Measurements from ENCODE around the gene XRN2.

Gene XRN2

DNA sequence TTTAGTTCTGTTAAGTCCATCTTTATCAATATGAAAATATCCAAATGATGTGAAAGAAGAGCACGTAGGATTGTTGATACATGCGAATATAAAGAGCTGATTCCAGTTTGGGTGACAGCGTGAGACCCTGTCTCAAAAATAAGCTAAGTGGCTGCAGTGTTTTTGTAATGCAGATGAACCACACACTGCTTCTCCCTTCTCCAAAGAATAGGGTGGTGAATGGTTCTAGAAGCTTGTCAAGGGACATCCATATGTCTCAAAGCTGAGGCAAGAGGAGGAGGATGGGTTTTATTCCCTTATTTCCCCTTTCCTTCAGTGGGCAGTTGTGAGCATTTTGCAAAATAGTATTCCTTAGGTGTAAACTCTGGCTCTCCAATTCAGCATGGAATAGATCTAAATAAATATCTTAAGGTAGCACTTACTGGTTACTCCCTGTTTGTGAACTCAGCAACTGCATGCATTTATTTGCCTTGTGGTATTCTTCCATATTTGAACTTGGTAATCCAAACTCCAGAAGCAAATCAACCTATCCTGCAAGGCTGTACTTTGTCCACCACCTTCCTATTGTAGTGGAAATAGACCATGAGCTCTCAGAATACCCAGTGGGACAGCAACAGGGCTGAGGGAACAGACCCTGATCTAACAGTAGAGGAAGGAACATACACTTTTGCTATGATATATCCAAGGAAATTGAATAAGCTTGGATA lies 38.0 kb downstream of the XRN2 start:
- DNase-seq (ENCODE audit: extremely low spot score): no peak
- TF ChIP-seq, protein P1, sequence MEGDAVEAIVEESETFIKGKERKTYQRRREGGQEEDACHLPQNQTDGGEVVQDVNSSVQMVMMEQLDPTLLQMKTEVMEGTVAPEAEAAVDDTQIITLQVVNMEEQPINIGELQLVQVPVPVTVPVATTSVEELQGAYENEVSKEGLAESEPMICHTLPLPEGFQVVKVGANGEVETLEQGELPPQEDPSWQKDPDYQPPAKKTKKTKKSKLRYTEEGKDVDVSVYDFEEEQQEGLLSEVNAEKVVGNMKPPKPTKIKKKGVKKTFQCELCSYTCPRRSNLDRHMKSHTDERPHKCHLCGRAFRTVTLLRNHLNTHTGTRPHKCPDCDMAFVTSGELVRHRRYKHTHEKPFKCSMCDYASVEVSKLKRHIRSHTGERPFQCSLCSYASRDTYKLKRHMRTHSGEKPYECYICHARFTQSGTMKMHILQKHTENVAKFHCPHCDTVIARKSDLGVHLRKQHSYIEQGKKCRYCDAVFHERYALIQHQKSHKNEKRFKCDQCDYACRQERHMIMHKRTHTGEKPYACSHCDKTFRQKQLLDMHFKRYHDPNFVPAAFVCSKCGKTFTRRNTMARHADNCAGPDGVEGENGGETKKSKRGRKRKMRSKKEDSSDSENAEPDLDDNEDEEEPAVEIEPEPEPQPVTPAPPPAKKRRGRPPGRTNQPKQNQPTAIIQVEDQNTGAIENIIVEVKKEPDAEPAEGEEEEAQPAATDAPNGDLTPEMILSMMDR (IDR thresholded peaks at IDR 0.05; ENCODE audit: control extremely low read depth, extremely low read depth, low read depth, missing control alignments): no peak
- ChIA-PET POLR2A (no interaction called here), CTCF (interaction anchor here (1.2 to 1.5 kb wide), 3 partner anchors 12 to 25 kb away, joined by 3 to 4 read pairs (median 3); no protein-coding TSS in a partner anchor)

DNA sequence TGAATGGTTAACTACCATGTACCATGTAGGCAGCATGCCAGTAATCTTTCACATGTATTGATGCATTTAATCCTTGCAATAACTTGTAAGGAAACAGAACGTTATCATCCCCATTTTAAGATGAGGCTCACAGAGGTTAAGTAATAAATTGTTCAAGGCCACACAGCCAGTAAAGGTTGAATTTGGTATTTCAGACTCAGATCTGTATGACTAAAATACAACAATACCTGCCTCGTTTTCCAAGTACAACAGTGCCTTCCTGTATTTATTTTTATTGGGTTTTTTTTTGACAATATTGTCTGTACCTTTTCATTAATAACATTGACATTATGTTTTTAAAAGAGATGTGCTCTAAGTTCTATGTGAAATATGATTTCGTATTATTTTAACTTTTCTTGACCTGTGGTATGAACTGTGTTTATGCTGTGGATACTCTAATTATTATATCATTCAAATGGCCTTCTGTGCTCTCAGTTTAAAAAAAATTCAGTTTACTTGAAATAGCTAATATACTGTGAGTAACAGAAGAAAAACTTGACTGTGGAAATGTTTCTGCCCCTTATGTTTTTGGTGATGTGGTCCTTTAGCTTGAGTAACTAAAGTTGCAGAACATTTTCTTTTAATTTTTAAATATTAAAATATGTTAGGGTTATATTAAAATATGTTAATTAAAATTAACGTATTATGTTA lies 39.7 kb downstream of the XRN2 start:
- CTCF ChIA-PET: interaction anchor here (0.8 to 1.5 kb wide), 3 partner anchors 12 to 108 kb away, joined by 3 to 5 read pairs (median 5); no protein-coding TSS in a partner anchor
- POLR2A ChIA-PET: no interaction called here
- TF ChIP-seq, protein P1 (IDR thresholded peaks at IDR 0.05; ENCODE audit: control extremely low read depth, extremely low read depth, low read depth, missing control alignments): no peak
- no peak for DNase-seq (ENCODE audit: extremely low spot score)

DNA sequence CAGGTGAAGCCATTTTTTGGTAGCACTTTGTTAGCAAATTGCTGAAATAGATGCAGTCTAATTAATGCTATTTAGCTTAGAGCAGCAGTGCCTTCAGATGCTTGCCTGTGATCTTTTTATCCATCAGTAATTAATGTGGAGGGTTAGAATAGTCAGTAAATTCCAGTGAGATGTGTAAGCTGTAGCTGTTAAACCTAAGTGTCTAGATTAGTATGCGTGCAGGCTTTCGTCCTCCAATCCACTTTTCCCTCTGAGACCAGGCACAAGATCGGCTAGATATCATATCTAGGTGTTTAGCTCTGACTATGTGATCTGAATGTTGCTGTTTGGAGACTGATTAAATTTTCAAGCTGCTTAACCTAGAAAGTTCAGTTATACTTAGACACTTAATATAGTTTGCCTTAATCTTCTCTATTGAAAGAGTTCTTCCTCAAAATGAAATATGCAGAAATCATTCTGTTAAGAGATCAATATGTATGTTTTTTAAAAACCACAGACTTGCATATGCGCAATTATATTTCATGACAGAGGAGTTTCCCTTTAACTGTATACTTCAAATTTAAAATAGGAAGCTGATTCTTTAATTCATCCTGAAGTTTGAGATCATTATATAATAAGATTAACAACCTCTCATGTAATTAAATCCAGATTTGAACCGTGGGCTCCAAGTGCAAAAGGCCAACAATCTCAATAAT lies 41.2 kb downstream of the XRN2 start:
- no peak for DNase-seq (ENCODE audit: extremely low spot score)
- ChIA-PET POLR2A (no interaction called here), CTCF (interaction anchor here (0.8 to 2.3 kb wide), 5 partner anchors 9 to 18 kb away, joined by 3 to 8 read pairs (median 4); no protein-coding TSS in a partner anchor)
- TF ChIP-seq, protein P1 (IDR thresholded peaks at IDR 0.05; ENCODE audit: control extremely low read depth, extremely low read depth, low read depth, missing control alignments): no peak

DNA sequence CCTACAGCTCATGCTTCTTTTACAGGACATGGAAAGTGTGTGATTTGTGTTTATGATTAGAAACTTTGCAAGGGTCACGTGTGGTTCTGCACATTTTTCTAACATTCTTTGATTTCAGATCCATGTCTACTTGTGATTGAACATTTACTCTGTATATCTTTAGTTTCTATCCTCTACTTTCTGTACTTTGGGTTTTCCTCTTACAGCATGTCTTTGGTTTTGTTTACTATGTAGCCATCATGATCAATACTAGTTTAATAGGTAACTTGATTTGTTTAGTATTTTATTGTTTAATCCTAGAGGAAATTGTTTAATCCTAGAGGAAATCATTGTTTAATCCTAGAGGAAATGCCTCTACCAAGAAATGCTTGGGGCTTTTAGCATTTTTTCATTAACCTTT lies 41.8 kb downstream of the XRN2 start:
- no peak for DNase-seq (ENCODE audit: extremely low spot score)
- CTCF ChIA-PET: interaction anchor here (0.8 to 2.3 kb wide), 3 partner anchors 8 to 17 kb away, joined by 3 to 8 read pairs (median 3); no protein-coding TSS in a partner anchor
- POLR2A ChIA-PET: no interaction called here
- TF ChIP-seq, protein P1 (IDR thresholded peaks at IDR 0.05; ENCODE audit: control extremely low read depth, extremely low read depth, low read depth, missing control alignments): no peak

DNA sequence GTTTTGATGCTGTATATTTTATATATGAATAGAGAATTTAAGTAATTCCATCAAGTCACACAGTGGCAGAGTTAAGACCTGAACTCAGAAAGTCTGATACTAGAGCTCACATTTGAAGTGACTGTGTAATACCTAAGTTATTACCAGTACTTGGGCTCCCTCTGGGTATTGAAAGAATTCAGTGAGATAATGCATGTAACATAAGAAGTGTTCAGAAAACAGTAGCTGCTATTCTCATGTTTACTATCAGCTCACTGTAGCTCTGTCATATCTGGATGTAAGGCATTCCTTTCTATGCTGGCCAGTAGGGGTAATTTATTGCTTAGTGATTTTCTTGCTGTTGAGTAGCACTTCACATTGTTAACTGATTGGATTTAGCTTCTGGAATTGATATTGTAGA lies 49.6 kb downstream of the XRN2 start:
- TF ChIP-seq, protein P1 (IDR thresholded peaks at IDR 0.05; ENCODE audit: control extremely low read depth, extremely low read depth, low read depth, missing control alignments): no peak
- CTCF ChIA-PET: interaction anchor here (1.0 to 1.7 kb wide), 6 partner anchors 8 to 77 kb away, joined by 3 to 8 read pairs (median 3); no protein-coding TSS in a partner anchor
- POLR2A ChIA-PET: no interaction called here
- DNase-seq (ENCODE audit: extremely low spot score): no peak

DNA sequence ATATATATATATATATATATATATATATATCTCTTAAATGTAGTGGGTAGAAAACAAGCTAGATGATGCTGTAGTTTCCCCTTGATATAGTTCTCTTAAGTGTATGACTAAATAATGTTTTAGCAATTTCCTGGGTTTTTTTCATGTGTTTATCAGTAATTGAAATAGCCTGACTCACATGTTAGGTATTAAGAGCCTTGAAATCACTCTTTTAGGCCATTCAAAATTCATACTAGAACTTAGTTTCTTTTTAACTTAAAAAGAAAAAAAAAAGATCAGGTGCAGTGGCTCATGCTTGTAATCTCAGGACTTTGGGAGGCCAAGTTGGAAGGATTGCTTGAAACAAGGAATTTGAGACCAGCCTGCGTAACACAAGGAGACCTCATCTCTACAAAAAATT lies 50.1 kb downstream of the XRN2 start:
- CTCF ChIA-PET: interaction anchor here (1.0 to 1.7 kb wide), 5 partner anchors 9 to 77 kb away, joined by 3 to 8 read pairs (median 3); no protein-coding TSS in a partner anchor
- DNase-seq (ENCODE audit: extremely low spot score): no peak
- POLR2A ChIA-PET: no interaction called here
- TF ChIP-seq, protein P1 (IDR thresholded peaks at IDR 0.05; ENCODE audit: control extremely low read depth, extremely low read depth, low read depth, missing control alignments): no peak

Data from GM10248 (cell line).